ENCODE measurements around the gene NUFIP2.
A peak's percentile ranks its signal among the peaks of the same experiment; 100 is the strongest.
"Not testable (repeated sequence)": the region's sequence is repeated elsewhere in the genome, so short reads cannot be mapped to it uniquely, and the experiment has no call there.

Gene NUFIP2

DNA sequence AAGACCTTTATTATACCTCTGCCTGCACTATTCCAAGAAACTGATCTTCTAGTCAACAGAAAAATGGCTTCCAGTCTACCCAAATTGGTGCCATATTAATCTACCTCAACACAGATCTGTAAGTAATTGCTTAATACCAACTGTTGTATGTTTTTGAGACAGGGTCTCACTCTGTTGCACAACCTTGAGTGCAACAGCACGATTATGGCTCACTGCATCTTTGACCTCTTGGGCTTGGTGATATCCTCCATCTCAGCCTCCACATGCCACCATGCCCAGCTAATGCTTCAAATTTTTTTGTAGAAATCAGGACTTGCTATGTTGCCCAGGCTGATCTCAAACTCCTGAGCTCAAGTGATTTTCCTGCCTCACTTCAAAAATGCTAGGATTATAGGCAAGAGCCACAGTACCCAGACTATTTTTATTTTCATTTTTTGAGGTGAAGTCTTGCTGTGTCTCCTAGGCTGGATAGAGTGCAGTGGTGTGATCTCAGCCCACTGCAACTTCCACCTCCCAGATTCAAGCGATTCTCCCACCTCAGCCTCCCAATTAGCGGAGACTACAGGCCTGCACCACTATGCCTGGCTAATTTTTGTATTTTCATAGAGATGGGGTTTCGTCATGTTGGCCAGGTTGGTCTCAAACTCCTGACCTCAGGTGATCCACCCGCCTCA, 14.4 kb downstream of the NUFIP2 start:
- DNase-seq (ENCODE audit: low spot score) (no peak), FAIRE-seq (no peak)

DNA sequence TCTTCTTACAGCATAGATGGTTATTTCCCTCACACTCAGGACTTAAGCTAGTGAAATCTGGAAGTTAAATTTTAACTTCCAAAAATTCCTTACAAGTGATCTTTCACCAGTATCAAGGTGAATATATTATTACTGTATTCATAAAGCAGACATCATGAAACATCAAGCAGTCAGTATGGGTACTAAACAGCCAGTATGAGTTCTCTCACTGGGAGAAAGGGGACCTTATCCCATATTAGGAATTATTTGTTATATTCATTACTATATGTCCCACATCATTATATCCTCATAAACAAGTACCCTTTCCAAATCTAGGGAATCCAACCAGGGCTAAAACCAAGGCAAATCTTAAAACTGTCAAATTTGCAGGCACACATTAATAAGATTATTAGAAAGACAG, 15.3 kb downstream of the NUFIP2 start:
- DNase-seq (ENCODE audit: low spot score) (no peak), FAIRE-seq (no peak)

- DNase-seq (ENCODE audit: low spot score) (no peak), FAIRE-seq (no peak)
These were observed 20.0 kb downstream of the NUFIP2 start for GRCh38 chr17:29273924-29274323.

GRCh38 chr17:29271980-29272379, 22.0 kb downstream of the NUFIP2 start:
- not testable (repeated sequence) for FAIRE-seq; DNase-seq (ENCODE audit: low spot score)

GRCh38 chr17:29263916-29264315, 30.0 kb downstream of the NUFIP2 start:
- FAIRE-seq, result no peak

GRCh38 chr17:29257756-29258155, 36.2 kb downstream of the NUFIP2 start:
- FAIRE-seq (no peak), DNase-seq (ENCODE audit: low spot score) (no peak)

More at GRCh38 chr17:29263916-29264315, 30.0 kb downstream of the NUFIP2 start:
- DNase-seq (ENCODE audit: low spot score), result no peak

DNA sequence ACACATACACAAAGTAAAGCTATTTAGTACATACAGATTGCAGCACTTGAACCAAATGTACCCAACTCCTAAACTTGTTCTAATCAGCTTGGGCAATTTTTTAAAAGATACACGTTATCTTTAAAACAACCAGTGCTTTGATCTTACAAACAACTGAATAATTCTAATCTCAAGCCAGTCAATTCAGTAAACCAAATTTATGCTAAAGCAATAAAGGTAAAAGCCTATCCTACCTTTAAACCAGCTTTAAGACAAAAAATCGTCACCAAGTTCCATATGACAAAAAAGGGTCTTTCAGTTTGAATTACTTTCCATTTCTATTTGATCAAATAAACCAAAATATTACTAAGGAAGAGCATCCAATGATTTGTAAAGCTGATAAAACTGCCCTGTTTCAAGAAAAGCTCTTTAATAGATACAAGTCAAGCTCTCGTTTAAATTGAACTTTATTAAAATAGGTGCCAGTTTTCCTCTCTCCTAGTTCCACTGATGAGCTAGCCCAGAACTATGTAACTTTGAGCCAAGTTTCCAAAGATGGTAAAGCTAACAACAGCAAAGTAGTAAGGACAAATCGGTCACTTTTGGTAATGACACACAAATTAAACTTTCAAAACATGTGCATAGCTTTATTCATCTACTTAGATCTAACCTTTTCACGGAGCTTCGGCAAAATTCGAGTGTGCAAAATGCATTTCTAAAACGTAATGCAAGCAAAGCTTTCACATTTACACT, 37.0 kb downstream of the NUFIP2 start:
- FAIRE-seq (no peak), DNase-seq (ENCODE audit: low spot score) (no peak)

GRCh38 chr17:29255926-29256522, 37.9 kb downstream of the NUFIP2 start:
- FAIRE-seq (no peak), DNase-seq (ENCODE audit: low spot score) (no peak)

DNA sequence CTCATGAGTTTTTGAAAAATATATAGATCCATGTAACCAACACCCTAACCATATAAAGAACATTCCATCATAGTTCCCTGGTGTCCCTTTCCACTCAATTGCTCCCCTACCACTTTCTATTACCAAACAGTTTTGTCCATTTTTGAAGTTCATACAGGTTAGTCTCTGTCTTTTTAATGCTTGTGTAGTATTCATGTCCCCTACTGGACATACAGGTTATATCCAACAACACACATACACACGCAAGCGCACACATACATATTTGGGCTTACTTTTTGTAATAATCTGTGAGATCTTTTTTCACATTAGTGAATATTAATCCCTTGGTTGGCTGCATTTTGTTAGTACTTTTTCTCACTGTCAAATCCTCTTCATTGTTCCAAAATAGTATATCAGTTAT, 40.9 kb downstream of the NUFIP2 start:
- no peak for FAIRE-seq

DNA sequence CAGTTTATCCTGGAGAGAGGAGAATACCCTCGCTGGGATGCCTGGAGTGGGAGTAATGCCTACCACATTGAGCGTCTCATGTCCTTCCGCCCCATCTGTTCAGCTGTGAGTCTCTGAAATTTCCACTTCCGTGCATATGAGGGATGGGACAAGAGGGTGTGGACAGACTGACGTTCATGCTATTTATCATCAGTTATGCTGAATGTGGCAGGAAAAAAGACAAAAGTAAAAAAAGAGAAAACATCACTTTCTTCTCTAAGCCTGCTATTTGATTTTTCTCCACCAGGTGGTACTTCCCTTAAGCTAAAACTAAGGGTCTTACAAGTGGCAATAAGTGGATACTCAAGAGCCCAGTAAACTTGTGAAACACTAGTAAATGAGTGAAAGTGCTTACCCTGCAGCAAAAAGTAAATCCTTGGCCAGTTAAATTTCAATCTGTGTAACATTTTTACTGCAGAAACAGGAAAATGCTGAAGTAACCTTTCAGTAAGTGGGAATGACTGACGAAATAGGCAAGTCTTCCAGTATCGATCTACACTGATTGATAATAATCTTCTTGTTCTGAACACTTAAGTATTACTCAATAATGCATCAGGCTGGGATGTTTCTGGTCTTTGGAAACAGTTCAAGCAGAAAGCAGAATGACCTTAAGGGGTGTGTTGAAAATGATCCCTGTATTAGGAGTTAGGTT, 41.7 kb downstream of the NUFIP2 start:
- FAIRE-seq (no peak), DNase-seq (ENCODE audit: low spot score) (no peak)

More for the DNA sequence above, 40.9 kb downstream of the NUFIP2 start:
- no peak for DNase-seq (ENCODE audit: low spot score)

- FAIRE-seq, result no peak
- no peak for DNase-seq (ENCODE audit: low spot score)
These were observed 42.8 kb downstream of the NUFIP2 start for GRCh38 chr17:29251184-29251583.

DNA sequence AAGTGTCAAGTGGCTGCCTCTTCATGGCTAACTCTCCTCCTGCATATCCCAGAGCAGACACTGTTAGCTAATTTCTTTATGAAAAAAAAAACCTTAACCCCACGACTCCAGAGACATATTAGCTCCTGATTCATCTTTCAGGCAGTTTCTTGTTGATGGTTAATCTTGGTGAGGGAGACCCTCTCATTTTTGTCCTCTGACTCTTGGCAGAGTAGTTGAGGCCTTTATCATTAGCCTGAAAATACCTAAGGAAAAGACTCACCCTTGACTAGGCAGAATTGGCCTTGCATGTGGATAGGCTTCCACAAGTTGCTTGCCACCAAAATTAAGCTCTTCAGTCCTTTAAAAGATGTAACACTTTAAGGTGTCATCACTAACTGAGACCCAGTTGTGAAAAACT, 43.3 kb downstream of the NUFIP2 start:
- DNase-seq (ENCODE audit: low spot score), result peak; percentile 71
- peak; percentile 31 for FAIRE-seq

GRCh38 chr17:29248845-29249244, 45.1 kb downstream of the NUFIP2 start:
- FAIRE-seq (no peak), DNase-seq (ENCODE audit: low spot score) (no peak)

DNA sequence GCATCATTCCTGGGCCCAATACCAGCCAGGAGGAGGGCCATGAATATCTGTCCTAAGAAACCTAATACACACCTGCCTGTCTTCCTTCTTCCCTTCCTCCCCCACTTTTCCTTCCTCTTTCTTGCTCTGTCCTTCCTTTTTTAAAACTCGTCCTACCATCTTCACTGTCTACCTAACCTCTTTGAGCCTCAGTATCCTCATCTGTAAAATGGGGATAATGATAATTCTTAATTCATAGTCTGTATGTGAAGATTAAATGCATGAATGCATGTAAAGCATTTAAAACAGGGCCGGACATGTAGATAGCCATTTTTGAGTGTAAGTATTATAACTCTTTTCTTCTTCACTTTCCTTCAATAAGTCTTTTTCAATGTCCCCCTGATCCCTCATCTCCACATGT, 46.7 kb downstream of the NUFIP2 start:
- FAIRE-seq, result no peak
- no peak for DNase-seq (ENCODE audit: low spot score)

- DNase-seq (ENCODE audit: low spot score) (no peak), FAIRE-seq (no peak)
These were observed 47.3 kb downstream of the NUFIP2 start, which contains the start of gene CRYBA1 for GRCh38 chr17:29246628-29247027. Gene CRYBA1, plus strand, starts transcription at chr17:29246859. Its CDS starts 5 bp downstream, at chr17:29246864.

DNA sequence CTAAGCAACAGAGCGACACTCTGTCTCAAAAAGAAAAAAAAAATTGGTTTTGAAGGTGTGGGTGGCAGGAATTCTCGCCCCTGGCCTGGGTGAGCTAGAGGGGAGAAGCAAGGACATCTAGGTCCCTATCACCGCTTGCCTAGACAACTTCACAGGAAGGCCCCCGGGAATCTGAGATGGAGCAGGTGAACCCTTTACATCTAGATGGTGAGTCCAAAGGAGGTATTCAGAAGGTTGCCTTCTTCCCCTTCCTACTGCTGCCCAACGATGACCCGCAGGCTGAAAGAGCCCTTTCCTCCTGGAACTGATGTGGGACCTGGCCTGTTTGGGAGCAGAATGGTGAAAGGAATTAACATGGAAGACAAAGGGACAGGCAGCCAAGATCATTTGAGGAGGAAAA, 48.5 kb downstream of the NUFIP2 start:
- FAIRE-seq, result no peak
- no peak for DNase-seq (ENCODE audit: low spot score)

DNA sequence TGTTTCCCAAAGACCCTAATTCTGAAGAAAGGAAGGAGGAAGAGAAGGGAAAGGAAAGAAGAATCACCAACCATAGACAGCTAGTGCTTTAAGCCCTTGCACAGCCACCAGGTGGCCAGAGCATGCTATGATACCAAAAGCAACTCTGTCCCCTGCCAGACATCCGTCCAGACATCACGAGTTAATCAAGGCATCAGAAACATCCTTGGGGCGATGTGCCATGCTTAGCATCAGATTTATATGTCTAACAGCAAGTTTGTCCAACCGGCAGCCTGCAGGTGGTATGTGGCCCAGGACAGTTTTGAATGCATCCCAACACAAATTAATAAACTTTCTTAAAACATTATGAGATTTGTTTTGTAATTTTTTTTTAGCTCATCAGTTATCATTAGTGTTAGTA, 50.2 kb downstream of the NUFIP2 start:
- DNase-seq (ENCODE audit: low spot score) (no peak), FAIRE-seq (no peak)

GRCh38 chr17:29242790-29243189, 51.2 kb downstream of the NUFIP2 start:
- DNase-seq (ENCODE audit: low spot score), result no peak
- FAIRE-seq, result no peak

DNA sequence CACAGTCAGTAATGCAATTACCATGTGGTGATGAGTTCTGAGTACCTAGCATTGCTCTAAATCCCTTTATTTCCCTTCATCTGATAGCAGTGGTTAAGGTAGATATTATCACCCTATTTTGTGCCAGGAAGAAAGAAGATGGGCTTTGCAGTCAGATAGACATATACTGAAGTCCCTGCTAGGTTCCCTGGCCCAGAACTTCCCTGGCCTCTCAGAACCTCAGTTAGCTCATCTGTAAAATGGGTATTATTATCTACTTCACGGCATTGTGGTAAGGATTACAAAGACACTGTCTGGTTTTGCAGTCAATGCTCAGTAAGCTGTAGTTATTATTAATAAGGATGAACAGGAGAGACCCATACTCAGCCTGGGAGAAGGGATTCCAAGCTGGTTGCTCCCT, 51.9 kb downstream of the NUFIP2 start:
- FAIRE-seq (no peak), DNase-seq (ENCODE audit: low spot score) (no peak)

GRCh38 chr17:29240968-29241963, 52.7 kb downstream of the NUFIP2 start:
- FAIRE-seq (peak; percentile 97), DNase-seq (ENCODE audit: low spot score) (peak; percentile 95)

- FAIRE-seq (no peak), DNase-seq (ENCODE audit: low spot score) (no peak)
These were observed 53.5 kb downstream of the NUFIP2 start for GRCh38 chr17:29240477-29240876.
